Measurements from ENCODE around the gene TFCP2.

Gene TFCP2

DNA sequence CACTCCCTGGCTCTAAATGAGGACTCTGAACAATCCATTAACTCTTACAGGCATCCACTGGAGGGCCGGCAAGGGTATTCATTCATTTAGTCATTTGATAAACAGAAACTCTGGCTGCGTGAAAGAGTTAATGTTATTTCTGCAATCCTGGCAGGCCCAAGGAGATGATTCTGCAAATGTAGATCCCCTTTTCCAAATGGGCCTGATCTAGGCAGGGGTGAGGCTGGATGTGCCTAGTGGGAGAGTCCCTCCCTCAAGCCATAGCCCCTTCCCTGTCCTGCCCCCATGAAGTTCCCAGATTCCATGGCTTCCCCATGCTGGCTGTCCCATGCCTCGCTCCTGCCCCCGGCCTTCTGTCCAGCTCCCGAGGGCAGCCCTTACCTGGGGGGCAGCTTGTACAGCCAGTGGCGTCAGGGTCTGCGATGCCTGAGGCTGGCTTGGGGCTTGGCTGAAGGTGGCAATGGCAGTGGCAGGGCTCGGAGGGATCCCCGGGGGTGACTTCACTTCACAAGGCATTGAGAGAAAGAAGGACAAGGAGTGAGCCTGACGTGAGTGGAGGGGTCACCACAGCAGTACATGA, 26.5 kb upstream of the TFCP2 start:
- H3K4me1 ChIP-seq (ENCODE audit: low read depth, poor library complexity, severe bottlenecking), result no peaks in the 10 kb centered on the region
- H4K20me1 ChIP-seq (ENCODE audit: insufficient read depth), result no peaks in the 10 kb centered on the region
- no peak overlapping the region for H3K9ac ChIP-seq
- H3K27ac ChIP-seq, result no peak overlapping the region
- no peaks in the 10 kb centered on the region for H3K79me2 ChIP-seq (ENCODE audit: insufficient read depth, low read depth)
- no peaks in the 10 kb centered on the region for H3K27me3 ChIP-seq (ENCODE audit: insufficient read depth, low read depth)
- H3K4me2 ChIP-seq, result no peak overlapping the region
- TF ChIP-seq, protein P1, sequence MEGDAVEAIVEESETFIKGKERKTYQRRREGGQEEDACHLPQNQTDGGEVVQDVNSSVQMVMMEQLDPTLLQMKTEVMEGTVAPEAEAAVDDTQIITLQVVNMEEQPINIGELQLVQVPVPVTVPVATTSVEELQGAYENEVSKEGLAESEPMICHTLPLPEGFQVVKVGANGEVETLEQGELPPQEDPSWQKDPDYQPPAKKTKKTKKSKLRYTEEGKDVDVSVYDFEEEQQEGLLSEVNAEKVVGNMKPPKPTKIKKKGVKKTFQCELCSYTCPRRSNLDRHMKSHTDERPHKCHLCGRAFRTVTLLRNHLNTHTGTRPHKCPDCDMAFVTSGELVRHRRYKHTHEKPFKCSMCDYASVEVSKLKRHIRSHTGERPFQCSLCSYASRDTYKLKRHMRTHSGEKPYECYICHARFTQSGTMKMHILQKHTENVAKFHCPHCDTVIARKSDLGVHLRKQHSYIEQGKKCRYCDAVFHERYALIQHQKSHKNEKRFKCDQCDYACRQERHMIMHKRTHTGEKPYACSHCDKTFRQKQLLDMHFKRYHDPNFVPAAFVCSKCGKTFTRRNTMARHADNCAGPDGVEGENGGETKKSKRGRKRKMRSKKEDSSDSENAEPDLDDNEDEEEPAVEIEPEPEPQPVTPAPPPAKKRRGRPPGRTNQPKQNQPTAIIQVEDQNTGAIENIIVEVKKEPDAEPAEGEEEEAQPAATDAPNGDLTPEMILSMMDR (conservative IDR thresholded peaks at IDR 0.05; ENCODE audit: low read depth, low read length), result no peak
- H3K36me3 ChIP-seq (ENCODE audit: insufficient read depth), result no peaks in the 10 kb centered on the region
- H3K4me3 ChIP-seq (IDR thresholded peaks at IDR 0.05; ENCODE audit: insufficient read depth, low read depth, low read length), result no peak overlapping the region
- no peak overlapping the region for H2AFZ ChIP-seq (ENCODE audit: low read depth)

DNA sequence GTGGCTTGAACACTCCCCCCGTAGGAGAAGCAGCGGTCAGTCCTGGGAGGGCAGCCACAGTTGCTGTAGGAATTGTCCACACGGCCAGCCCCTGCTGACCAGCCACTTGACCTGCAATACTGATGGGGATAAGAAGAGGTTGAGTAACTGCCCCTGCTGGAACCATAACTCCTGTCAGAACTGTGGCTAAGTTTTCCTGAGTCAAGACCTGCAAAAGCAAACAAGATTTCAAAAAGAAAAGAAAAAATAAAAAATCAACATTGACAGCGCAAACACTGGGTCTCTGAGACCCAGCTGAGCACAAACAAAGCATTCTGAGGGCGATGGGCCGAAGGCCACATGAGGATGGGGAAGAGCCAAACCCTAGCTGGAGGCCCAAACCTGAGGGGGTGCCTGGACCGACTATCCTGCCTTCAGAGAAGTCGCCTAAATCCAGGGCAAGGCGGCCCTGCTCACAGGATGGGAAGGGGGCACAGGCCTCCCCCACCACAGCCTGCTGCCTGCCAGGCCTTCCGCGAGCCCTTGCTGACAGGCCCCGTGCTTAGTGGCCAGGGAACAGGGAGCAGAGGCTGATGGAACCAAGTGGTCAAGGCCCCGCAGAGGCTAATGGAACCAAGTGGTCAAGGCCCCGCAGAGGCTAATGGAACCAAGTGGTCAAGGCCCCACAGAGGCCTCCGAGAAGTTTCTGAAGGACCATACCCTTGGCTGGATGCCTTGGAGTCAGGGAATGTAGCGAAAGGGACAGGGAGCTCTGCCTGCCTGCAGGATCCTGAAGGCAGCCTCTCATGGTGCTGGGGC, 25.8 kb upstream of the TFCP2 start:
- no peak overlapping the region for H3K4me2 ChIP-seq
- no peaks in the 10 kb centered on the region for H3K4me1 ChIP-seq (ENCODE audit: low read depth, poor library complexity, severe bottlenecking)
- H2AFZ ChIP-seq (ENCODE audit: low read depth), result no peak overlapping the region
- H3K4me3 ChIP-seq (IDR thresholded peaks at IDR 0.05; ENCODE audit: insufficient read depth, low read depth, low read length), result no peak overlapping the region
- TF ChIP-seq, protein P1 (conservative IDR thresholded peaks at IDR 0.05; ENCODE audit: low read depth, low read length), result no peak
- H3K79me2 ChIP-seq (ENCODE audit: insufficient read depth, low read depth), result no peaks in the 10 kb centered on the region
- no peaks in the 10 kb centered on the region for H3K27me3 ChIP-seq (ENCODE audit: insufficient read depth, low read depth)
- H3K9ac ChIP-seq, result no peak overlapping the region
- H3K36me3 ChIP-seq (ENCODE audit: insufficient read depth), result no peaks in the 10 kb centered on the region
- no peaks in the 10 kb centered on the region for H4K20me1 ChIP-seq (ENCODE audit: insufficient read depth)
- H3K27ac ChIP-seq, result no peak overlapping the region

DNA sequence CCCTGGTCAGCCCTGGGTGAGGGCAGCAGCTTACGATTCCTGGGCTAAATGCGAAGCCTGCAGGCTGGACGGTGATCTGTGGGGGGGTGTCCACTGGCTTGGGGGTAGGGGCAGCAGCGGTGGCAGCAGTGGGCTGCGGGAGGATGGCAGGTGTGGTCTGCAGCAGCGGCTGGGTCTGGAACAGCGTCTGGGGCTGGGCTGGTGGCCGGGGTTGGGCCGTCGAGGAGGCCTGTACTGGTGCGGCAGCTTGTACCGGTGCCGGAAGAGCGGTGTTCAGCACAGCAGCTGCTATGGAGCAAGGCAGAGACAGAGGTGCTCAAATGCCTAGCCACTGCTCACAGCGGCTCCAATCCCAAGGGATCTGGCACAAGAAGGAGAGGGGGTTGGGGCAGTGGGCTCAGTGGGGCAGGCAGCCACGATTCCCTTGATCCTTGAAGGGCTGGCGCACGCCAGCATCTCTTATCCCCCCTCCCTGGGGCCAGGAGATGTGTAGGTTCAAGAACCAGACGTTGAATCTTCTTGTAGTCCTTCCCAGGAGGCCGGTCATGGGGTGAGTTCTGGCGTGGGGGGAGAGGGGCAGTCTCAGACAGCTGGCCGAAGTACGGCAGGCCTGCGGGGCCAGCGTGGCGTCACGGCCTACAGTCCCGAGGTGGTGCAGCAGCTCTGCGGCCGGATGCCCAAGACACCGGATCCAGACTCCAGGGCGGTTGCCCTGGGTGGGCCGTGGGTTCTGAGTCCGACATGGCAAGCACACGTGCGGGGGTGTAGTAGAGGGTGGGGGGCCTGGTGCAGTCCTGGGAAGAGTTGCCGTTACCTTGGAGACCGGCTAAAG, 25.0 kb upstream of the TFCP2 start:
- no peaks in the 10 kb centered on the region for H3K27me3 ChIP-seq (ENCODE audit: insufficient read depth, low read depth)
- H3K9ac ChIP-seq, result no peak overlapping the region
- no peaks in the 10 kb centered on the region for H3K79me2 ChIP-seq (ENCODE audit: insufficient read depth, low read depth)
- no peak overlapping the region for H3K27ac ChIP-seq
- no peak overlapping the region for H2AFZ ChIP-seq (ENCODE audit: low read depth)
- H3K36me3 ChIP-seq (ENCODE audit: insufficient read depth), result no peaks in the 10 kb centered on the region
- H3K4me2 ChIP-seq, result no peak overlapping the region
- H4K20me1 ChIP-seq (ENCODE audit: insufficient read depth), result no peaks in the 10 kb centered on the region
- no peak overlapping the region for H3K4me3 ChIP-seq (IDR thresholded peaks at IDR 0.05; ENCODE audit: insufficient read depth, low read depth, low read length)
- H3K4me1 ChIP-seq (ENCODE audit: low read depth, poor library complexity, severe bottlenecking), result no peaks in the 10 kb centered on the region
- TF ChIP-seq, protein P1 (conservative IDR thresholded peaks at IDR 0.05; ENCODE audit: low read depth, low read length), result no peak

DNA sequence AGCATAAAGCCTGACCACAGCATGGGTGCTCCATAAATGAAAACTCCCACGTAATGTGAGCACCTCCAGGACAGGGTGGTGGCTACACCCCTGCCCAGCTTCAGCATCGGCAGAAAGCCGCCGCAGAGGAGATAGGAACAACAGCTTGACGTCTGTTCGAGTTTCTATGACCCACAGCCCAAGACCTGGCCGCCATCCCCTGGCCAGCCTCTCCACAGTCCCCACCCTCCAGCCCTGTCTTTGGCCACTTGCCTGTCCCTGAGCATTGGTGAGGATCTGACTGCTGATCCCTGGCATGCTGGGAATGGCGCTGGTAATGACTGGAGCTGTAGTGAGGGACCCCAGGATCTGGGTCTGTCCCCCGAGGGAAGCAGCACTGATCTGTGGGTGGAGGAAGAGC, 23.6 kb upstream of the TFCP2 start:
- Histone ChIP-seq H4K20me1 (ENCODE audit: insufficient read depth) (no peaks in the 10 kb centered on the region), H3K36me3 (ENCODE audit: insufficient read depth) (no peaks in the 10 kb centered on the region), H3K4me1 (ENCODE audit: low read depth, poor library complexity, severe bottlenecking) (no peaks in the 10 kb centered on the region), H3K4me3 (IDR thresholded peaks at IDR 0.05; ENCODE audit: insufficient read depth, low read depth, low read length) (no peak overlapping the region), H3K79me2 (ENCODE audit: insufficient read depth, low read depth) (no peaks in the 10 kb centered on the region), H2AFZ (ENCODE audit: low read depth) (no peak overlapping the region), H3K9ac (no peak overlapping the region), H3K27me3 (ENCODE audit: insufficient read depth, low read depth) (no peaks in the 10 kb centered on the region), H3K27ac (no peak overlapping the region), H3K4me2 (no peak overlapping the region)
- TF ChIP-seq, protein P1 (conservative IDR thresholded peaks at IDR 0.05; ENCODE audit: low read depth, low read length), result no peak

All from KMS-11 (cell line).